Psoas muscle (tissue), 8 donors: ENCODE results near the gene PDZD2. TPM values are rescaled to one million over a fixed set of nuclear protein-coding genes. Genes with fewer than 3 reads are reported as not detected.

Experiments
- ATAC-seq, 4 donors: fragments of 200-7000 bp; cut with Tn5 transposase; one replicate each; pipeline ENCODE4 v1.9.1; 2020; ENCODE audit warnings: moderate library complexity in 3 of 4, mild to moderate bottlenecking in 2 of 4
- DNase-seq, 2 donors: peaks; one replicate each; pipeline ENCODE4 v3.0.0-alpha.2; 2020
- H3K27ac ChIP-seq: fragments of 200-600 bp; one replicate; pipeline ENCODE4 v1.8.0; 2022
- H3K27me3 ChIP-seq, 3 donors: fragments of 200-600 bp in 1 of 3; one replicate each; pipeline versions ENCODE4 v1.6.1 to v1.8.0; 2013 to 2022; ENCODE audit warnings: low read length in 2 of 3, mild to moderate bottlenecking in 2 of 3, moderate library complexity in 1 of 3; ENCODE audit not compliant: insufficient read depth in 3 of 3
- H3K36me3 ChIP-seq, 2 donors: fragments of 200-600 bp in 1 of 2; one replicate each; pipeline versions ENCODE4 v1.6.1 to v1.8.0; 2013 to 2022; ENCODE audit warnings: low read depth in 1 of 2, mild to moderate bottlenecking in 1 of 2, moderate library complexity in 1 of 2; ENCODE audit not compliant: insufficient read depth in 1 of 2
- H3K4me1 ChIP-seq: fragments of 200-600 bp; one replicate; pipeline ENCODE4 v1.8.0; 2022
- H3K4me3 ChIP-seq: fragments of 200-600 bp; one replicate; pipeline ENCODE4 v1.8.0; 2022; ENCODE audit warnings: mild to moderate bottlenecking
- H3K9me3 ChIP-seq: fragments of 200-600 bp; one replicate; pipeline ENCODE4 v1.8.0; 2022
- WGBS, 3 donors: extraction: QIAGEN DNeasy Blood & Tissue Kit; methylation state at CpG; one replicate each; pipeline versions ENCODE4 v1.1.6 to v1.1.7; 2013; 5-methylcytosine and 5-hydroxymethylcytosine counted together
- intact Hi-C, 2 donors: fragments of 100-400 bp; cut with DNase I; formaldehyde crosslinking; loops; one replicate each; pipeline versions ENCODE4 v1.11.0 to v1.14.2; 2022
- polyA plus RNA-seq, 3 donors: library from polyadenylated mRNA; stranded (reverse); fragments of 200-250 nt; gene quantifications; one replicate each; pipeline ENCODE4 v1.2.3, GENCODE V29; 2013
- total RNA-seq, 4 donors: library from RNA; stranded (reverse); fragmentation: NEBNext Ultra II Directional in 2 of 4; extraction: Animal tissue kit (Norgen Biotek cat#: 25700) in 2 of 4; gene quantifications; one replicate each; pipeline versions ENCODE4 v1.2.1 to v1.2.4, GENCODE V29; 2021 to 2023
- TF ChIP-seq, protein P1 (sequence below): fragments of 200-600 bp; IDR thresholded peaks from one replicate; pipeline ENCODE4 v1.8.0; 2022; ENCODE audit warnings: antibody characterized with exemption
- donor health status: healthy with polysubstance abuse.
- donor health status: DM: no; HTN: no; CAD: no; lungs with moderate emphysema.
- donor health status: Bipolar disorder and iron deficiency.
- donor health status: healthy.
- donor health status: DM: yes; HTN: yes; CAD: no.
- donor health status: DM: no; HTN: no; CAD: no.
- donor health status: DM: no; HTN: no; CAD: no.
- donor health status: DM: yes; HTN: yes; CAD: no.

The PDZD2 gene
- total and polyA plus RNA-seq, 7 donors = 1.4 to 17.5 (median 4.5) TPM

DNA sequence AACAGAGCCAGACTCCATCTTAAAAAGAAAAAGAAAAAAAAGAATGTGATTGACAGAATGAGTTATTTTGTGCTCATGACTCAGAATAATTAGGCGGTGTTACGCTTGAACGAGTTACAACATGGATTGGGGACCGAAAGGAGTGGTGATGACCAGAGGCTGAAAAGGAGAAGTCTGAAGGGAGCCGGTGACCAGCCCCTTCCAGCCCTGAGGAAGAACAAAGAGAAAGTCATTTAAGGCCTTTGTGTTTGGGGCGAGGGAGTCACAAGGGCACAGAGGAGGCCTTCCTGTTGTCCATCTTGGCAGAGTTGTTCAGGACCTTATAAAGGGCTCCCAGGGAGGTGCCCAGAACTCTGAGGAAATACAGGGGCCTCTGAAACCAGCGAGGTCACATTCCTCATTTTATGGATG lies 403.6 kb downstream of the PDZD2 start:
- TF ChIP-seq, protein P1, sequence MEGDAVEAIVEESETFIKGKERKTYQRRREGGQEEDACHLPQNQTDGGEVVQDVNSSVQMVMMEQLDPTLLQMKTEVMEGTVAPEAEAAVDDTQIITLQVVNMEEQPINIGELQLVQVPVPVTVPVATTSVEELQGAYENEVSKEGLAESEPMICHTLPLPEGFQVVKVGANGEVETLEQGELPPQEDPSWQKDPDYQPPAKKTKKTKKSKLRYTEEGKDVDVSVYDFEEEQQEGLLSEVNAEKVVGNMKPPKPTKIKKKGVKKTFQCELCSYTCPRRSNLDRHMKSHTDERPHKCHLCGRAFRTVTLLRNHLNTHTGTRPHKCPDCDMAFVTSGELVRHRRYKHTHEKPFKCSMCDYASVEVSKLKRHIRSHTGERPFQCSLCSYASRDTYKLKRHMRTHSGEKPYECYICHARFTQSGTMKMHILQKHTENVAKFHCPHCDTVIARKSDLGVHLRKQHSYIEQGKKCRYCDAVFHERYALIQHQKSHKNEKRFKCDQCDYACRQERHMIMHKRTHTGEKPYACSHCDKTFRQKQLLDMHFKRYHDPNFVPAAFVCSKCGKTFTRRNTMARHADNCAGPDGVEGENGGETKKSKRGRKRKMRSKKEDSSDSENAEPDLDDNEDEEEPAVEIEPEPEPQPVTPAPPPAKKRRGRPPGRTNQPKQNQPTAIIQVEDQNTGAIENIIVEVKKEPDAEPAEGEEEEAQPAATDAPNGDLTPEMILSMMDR = no peak
- H3K27me3 ChIP-seq = no peaks in the 10 kb centered on the region
- no peaks in the 10 kb centered on the region for H3K4me1 ChIP-seq
- no peak for DNase-seq
- H3K27ac ChIP-seq = no peak overlapping the region
- ATAC-seq = no peak
- H3K9me3 ChIP-seq = no peaks in the 10 kb centered on the region
- 65 to 66% (median 66%) methylated on average over 7 of the region's 7 CpGs for WGBS, 3 donors
- no peaks in the 10 kb centered on the region for H3K36me3 ChIP-seq
- H3K4me3 ChIP-seq = no peak overlapping the region
- intact Hi-C loops = no loop called here

DNA sequence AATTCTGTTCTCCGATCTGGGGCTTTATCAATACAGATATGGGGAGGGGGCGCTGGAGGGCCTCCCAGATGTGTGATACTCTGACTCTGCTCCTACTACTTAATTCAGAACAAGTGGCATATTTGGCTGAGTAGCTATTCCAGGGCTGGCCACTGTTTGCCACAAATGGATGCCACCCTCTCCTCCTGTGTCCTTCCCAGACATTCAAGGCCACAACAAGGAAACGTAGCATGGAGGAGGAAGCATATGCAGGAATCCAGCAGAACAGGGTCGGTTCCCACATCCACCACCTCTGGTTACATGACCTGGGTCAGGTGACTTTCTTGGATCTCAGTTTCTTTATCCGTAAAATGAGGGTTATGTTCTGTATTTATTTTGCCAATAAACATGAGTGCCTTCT lies 404.2 kb downstream of the PDZD2 start:
- H3K9me3 ChIP-seq = no peaks in the 10 kb centered on the region
- no peak overlapping the region for H3K27ac ChIP-seq
- no peaks in the 10 kb centered on the region for H3K27me3 ChIP-seq
- TF ChIP-seq, protein P1 = no peak
- DNase-seq = no peak
- no peak overlapping the region for H3K4me3 ChIP-seq
- H3K4me1 ChIP-seq = no peaks in the 10 kb centered on the region
- intact Hi-C loops = no loop called here
- no peaks in the 10 kb centered on the region for H3K36me3 ChIP-seq
- no peak for ATAC-seq
- 86 to 93% (median 92%) methylated on average over 5 of the region's 5 CpGs for WGBS, 3 donors

DNA sequence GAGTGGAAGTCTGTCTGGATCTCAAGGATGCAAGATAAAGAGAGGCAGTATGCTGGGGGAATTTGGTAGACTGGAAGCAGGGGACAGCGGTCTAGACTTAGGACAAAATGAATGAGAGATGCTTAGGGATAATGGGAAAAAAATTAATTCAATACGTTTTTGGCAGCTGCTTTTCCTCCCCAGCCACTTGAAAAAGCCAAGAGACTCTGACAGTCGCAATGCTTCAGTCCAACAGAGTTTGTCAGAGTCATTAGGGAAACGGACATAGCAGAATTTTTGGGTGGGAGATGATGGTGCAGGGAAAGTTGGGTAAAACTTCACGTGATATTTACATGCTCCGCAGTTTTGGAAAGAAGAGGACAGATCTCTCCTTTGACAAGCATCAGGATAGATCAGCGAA lies 405.5 kb downstream of the PDZD2 start:
- Histone ChIP-seq H3K4me3 (no peak overlapping the region), H3K4me1 (no peaks in the 10 kb centered on the region), H3K27me3 (no peaks in the 10 kb centered on the region), H3K36me3 (no peaks in the 10 kb centered on the region), H3K9me3 (no peaks in the 10 kb centered on the region), H3K27ac (no peak overlapping the region)
- TF ChIP-seq, protein P1 = no peak
- 53 to 57% (median 55%) methylated on average over 7 of the region's 7 CpGs for WGBS, 3 donors
- DNase-seq = no peak
- no peak for ATAC-seq
- intact Hi-C loops = no loop called here

- Histone ChIP-seq H3K9me3 (no peaks in the 10 kb centered on the region), H3K27ac (no peak overlapping the region), H3K4me3 (no peak overlapping the region), H3K27me3 (no peaks in the 10 kb centered on the region), H3K4me1 (no peaks in the 10 kb centered on the region), H3K36me3 (no peaks in the 10 kb centered on the region)
- ATAC-seq (no peak), DNase-seq (no peak)
- intact Hi-C loops = no loop called here
- TF ChIP-seq, protein P1 = no peak
These were observed 406.0 kb downstream of the PDZD2 start for GRCh38 chr5:32044939-32045338.

DNA sequence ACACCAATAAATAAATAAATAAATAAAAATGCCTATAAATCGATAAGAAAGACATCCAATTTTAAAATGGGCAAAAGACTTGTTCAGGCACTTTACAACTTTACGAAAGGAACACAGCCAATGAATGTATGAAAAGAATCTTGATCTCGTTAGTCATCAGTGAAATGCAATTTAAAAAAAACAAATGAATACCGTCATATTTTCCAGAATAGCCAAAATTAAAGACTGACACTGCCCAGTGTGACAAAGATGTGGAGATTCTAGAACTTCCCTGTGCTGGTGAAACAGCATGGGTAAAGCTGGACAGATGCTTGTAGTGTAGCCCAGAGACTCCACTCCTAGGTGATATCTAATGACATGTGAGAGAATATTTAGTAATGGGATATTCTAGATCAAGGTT lies 408.1 kb downstream of the PDZD2 start:
- TF ChIP-seq, protein P1 = no peak

More for the DNA sequence above, 408.1 kb downstream of the PDZD2 start:
- H3K9me3 ChIP-seq = no peaks in the 10 kb centered on the region
- H3K27me3 ChIP-seq = no peaks in the 10 kb centered on the region
- no peak for DNase-seq
- 88 to 93% (median 92%) methylated on average over 4 of the region's 4 CpGs for WGBS, 3 donors
- H3K4me1 ChIP-seq = no peaks in the 10 kb centered on the region
- H3K36me3 ChIP-seq = no peaks in the 10 kb centered on the region
- ATAC-seq = no peak
- H3K27ac ChIP-seq = no peak overlapping the region
- intact Hi-C loops = no loop called here
- H3K4me3 ChIP-seq = no peak overlapping the region
